Loucy (cell line): ENCODE measurements around the gene FMN1.

Experiments used
- H2AFZ ChIP-seq: fragments of 200-600 bp; sonication (generic); 2 replicates; pipeline ENCODE4 v1.6.0; 2016; ENCODE audit warnings: antibody characterized with exemption, mild to moderate bottlenecking, low read length, moderate library complexity
- H3F3A ChIP-seq: fragments of 200-600 bp; 2 replicates; pipeline ENCODE4 v1.6.0; 2016; ENCODE audit warnings: antibody characterized with exemption, low read depth, mild to moderate bottlenecking
- H3K27me3 ChIP-seq: fragments of 200-600 bp; sonication (generic); 2 replicates; pipeline ENCODE4 v1.6.1; 2014; ENCODE audit warnings: low read length, mild to moderate bottlenecking; ENCODE audit not compliant: insufficient read depth, poor library complexity, severe bottlenecking
- H3K36me3 ChIP-seq: fragments of 200-600 bp; sonication (generic); 2 replicates; pipeline ENCODE4 v1.6.1; 2016; ENCODE audit warnings: low read length; ENCODE audit not compliant: insufficient read depth
- H3K4me1 ChIP-seq: fragments of 200-600 bp; sonication (generic); 2 replicates; pipeline ENCODE4 v1.5.1; 2014; ENCODE audit warnings: low read length, mild to moderate bottlenecking; ENCODE audit not compliant: insufficient read depth, poor library complexity, severe bottlenecking
- H3K4me2 ChIP-seq: fragments of 200-600 bp; sonication (generic); 2 replicates; pipeline ENCODE4 v1.6.0; 2014; ENCODE audit warnings: antibody characterized with exemption, low read length, low read depth, mild to moderate bottlenecking; ENCODE audit not compliant: poor library complexity, severe bottlenecking
- H3K4me3 ChIP-seq: fragments of 200-600 bp; sonication (generic); 2 replicates; pipeline ENCODE4 v1.5.1; 2014; ENCODE audit warnings: low read length, mild to moderate bottlenecking, mixed read lengths; ENCODE audit not compliant: poor library complexity, severe bottlenecking
- H3K79me2 ChIP-seq: fragments of 200-600 bp; sonication (generic); 2 replicates; pipeline ENCODE4 v1.6.1; 2014; ENCODE audit warnings: low read length; ENCODE audit not compliant: insufficient read depth
- H3K9ac ChIP-seq: fragments of 200-600 bp; sonication (generic); 2 replicates; pipeline ENCODE4 v1.6.0; 2014; ENCODE audit warnings: mild to moderate bottlenecking, low read depth, low read length, moderate library complexity; ENCODE audit not compliant: poor library complexity, severe bottlenecking
- H3K9me2 ChIP-seq: fragments of 200-600 bp; sonication (generic); replicated peaks from 2 replicates; pipeline ENCODE4 v1.6.1; 2016; ENCODE audit warnings: low read depth, low read length, mixed read lengths
- H3K9me3 ChIP-seq: fragments of 200-600 bp; sonication (generic); 2 replicates; pipeline ENCODE4 v1.6.1; 2014; ENCODE audit warnings: mild to moderate bottlenecking, antibody characterized with exemption, low read length, low read depth; ENCODE audit not compliant: insufficient read depth
- H4K20me1 ChIP-seq: fragments of 200-600 bp; sonication (generic); 2 replicates; pipeline ENCODE4 v1.6.0; 2014; ENCODE audit warnings: antibody characterized with exemption, low read length, mild to moderate bottlenecking; ENCODE audit not compliant: insufficient read depth, poor library complexity, severe bottlenecking
- EZH2phosphoT487 ChIP-seq: fragments of 200-600 bp; IDR thresholded peaks from 2 replicates; pipeline ENCODE4 v1.6.1; 2018; ENCODE audit warnings: antibody characterized with exemption, mild to moderate bottlenecking, moderate library complexity, borderline replicate concordance
- TF ChIP-seq, protein P1 (sequence below): fragments of 200-600 bp; sonication (generic); conservative IDR thresholded peaks from 2 replicates; pipeline ENCODE4 v1.5.1; 2014; ENCODE audit warnings: mild to moderate bottlenecking, antibody characterized with exemption, low read length

Gene FMN1

DNA sequence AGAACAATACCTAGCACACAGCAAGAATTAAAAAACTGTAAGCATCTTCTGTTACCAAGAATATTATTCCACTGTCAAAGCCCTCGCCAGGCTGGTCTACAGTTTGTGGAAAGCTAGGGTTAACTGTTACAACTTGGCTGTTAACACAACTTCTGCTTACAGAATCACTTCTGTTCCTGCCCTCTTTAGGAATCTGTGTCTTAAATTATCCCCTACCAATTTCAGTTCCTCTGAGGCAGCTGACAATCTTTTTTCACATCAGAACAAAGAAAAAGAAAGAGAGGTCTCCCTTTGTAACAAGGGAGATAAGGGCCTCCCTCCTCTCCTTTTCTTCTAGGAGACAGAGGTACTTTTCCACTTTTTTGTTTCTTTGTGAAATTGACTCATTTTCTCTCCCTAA, 188.9 kb downstream of the FMN1 start:
- H3F3A ChIP-seq, result no peaks in the 10 kb centered on the region
- peaks cover 57% of the 10 kb centered on the region for H3K4me1 ChIP-seq
- no peaks in the 10 kb centered on the region for H3K9me2 ChIP-seq
- H3K27me3 ChIP-seq, result no peaks in the 10 kb centered on the region
- no peaks in the 10 kb centered on the region for H3K36me3 ChIP-seq
- TF ChIP-seq, protein P1, sequence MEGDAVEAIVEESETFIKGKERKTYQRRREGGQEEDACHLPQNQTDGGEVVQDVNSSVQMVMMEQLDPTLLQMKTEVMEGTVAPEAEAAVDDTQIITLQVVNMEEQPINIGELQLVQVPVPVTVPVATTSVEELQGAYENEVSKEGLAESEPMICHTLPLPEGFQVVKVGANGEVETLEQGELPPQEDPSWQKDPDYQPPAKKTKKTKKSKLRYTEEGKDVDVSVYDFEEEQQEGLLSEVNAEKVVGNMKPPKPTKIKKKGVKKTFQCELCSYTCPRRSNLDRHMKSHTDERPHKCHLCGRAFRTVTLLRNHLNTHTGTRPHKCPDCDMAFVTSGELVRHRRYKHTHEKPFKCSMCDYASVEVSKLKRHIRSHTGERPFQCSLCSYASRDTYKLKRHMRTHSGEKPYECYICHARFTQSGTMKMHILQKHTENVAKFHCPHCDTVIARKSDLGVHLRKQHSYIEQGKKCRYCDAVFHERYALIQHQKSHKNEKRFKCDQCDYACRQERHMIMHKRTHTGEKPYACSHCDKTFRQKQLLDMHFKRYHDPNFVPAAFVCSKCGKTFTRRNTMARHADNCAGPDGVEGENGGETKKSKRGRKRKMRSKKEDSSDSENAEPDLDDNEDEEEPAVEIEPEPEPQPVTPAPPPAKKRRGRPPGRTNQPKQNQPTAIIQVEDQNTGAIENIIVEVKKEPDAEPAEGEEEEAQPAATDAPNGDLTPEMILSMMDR, result no peak
- no peak for TF ChIP-seq EZH2phosphoT487
- H2AFZ ChIP-seq, result 0 out of 2 replicates have a peak overlapping the region, but pooled peaks have one; percentile 17
- peaks cover 33% of the 10 kb centered on the region; the same call in 1 of the 2 replicates for H3K79me2 ChIP-seq
- H3K9ac ChIP-seq, result peak overlapping the region; percentile 67
- no peaks in the 10 kb centered on the region for H3K9me3 ChIP-seq
- H3K4me2 ChIP-seq, result peak overlapping the region; percentile 69
- H4K20me1 ChIP-seq, result no peaks in the 10 kb centered on the region
- peak overlapping the region; percentile 63 for H3K4me3 ChIP-seq

DNA sequence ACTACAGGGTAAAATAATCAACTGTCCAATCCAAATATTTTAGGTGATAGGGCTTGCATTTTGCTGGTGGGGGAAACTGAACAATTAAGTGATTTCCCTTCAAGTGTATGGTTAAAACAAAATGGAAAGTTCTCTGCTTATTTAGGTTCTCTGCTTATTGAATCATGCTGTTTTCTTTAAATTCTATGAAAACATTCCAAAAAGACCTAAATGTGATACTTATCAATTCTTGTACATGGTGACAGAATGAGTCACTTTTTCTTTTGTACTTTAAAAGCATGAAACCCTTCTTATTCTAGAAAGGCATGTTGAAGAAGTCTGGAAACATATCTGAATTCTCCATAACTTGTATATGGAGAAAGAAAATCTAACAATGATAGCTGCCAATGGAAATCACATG, 192.6 kb downstream of the FMN1 start:
- no peaks in the 10 kb centered on the region for H3K27me3 ChIP-seq
- no peaks in the 10 kb centered on the region for H4K20me1 ChIP-seq
- no peaks in the 10 kb centered on the region for H3K9me2 ChIP-seq
- H3K4me2 ChIP-seq, result peak overlapping the region; percentile 46
- peaks cover 29% of the 10 kb centered on the region; the same call in 1 of the 2 replicates for H3K79me2 ChIP-seq
- H3K9me3 ChIP-seq, result no peaks in the 10 kb centered on the region
- no peak overlapping the region for H2AFZ ChIP-seq
- peaks cover 37% of the 10 kb centered on the region for H3K4me1 ChIP-seq
- H3K4me3 ChIP-seq, result peak overlapping the region; percentile 11
- no peaks in the 10 kb centered on the region for H3K36me3 ChIP-seq
- H3F3A ChIP-seq, result no peaks in the 10 kb centered on the region
- TF ChIP-seq, protein P1, result no peak
- no peak for TF ChIP-seq EZH2phosphoT487
- peak overlapping the region; percentile 28 for H3K9ac ChIP-seq

DNA sequence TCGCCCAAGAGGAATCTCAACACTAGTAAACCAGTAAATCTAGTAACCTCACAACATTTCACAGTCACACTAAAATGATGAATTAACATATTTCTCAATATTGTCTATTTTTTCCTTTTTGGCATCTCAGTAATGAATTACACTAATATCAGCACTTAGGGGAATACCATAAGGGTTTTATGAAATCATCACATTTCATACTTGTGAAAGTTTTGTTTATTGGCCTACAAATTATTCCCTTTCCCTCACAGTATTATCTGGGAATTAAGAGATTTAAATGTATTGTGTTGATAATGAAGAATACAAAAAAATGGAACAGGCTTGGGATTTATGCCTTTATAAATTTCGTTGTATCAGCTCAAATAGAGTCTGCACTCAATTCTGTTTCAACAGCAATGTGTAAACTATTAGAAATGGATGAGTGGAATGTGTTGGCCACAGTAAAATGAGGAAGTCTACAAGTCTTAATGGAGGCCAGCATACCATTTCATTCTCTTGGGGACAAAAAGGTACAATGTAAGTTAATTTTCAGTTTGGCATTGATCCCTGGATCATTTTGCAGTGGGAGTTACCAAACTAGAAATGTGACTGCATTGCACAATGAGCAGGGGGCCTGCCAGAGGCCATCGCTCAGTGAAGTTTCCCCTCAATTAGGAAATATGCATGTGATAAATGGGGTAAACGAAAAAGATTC, 195.4 kb downstream of the FMN1 start:
- Histone ChIP-seq H3K27me3 (no peaks in the 10 kb centered on the region), H3K79me2 (peaks cover 20% of the 10 kb centered on the region; the same call in 1 of the 2 replicates), H3K4me1 (peaks cover 18% of the 10 kb centered on the region), H4K20me1 (no peaks in the 10 kb centered on the region), H3K4me2 (no peak overlapping the region), H3K9me2 (no peaks in the 10 kb centered on the region), H3K36me3 (no peaks in the 10 kb centered on the region), H3K9me3 (no peaks in the 10 kb centered on the region), H3K4me3 (no peak overlapping the region), H3K9ac (no peak overlapping the region), H2AFZ (no peak overlapping the region), H3F3A (no peaks in the 10 kb centered on the region)
- TF ChIP-seq, protein P1, result no peak
